ENCODE data around the gene RRP8.

DNA sequence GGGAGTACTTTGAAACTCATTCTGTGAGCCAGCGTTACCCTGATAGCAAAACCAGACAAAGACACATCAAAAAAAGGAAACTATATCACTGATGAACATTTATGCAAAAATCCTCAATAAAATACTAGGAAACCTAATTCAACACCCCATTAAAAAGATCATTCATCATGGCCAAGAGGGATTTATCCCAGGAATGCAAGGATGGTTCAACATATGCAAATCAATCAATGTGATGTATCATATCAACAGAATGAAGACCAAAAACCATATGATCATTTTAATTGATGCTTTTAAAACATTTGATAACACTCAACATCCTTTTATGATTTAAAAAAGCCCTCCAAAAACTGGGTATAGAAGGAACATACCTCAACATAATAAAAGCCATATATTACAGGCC lies 19.8 kb downstream of the RRP8 start:
- TF ChIP-seq CTCF (IDR thresholded peaks at IDR 0.05; ENCODE audit: poor library complexity) = no peak
- TF ChIP-seq EZH2 (IDR thresholded peaks at IDR 0.05; ENCODE audit: borderline replicate concordance) = no peak
